OCI-LY7 (cell line): ENCODE measurements around the gene USH2A. TPM values are rescaled to one million over a fixed set of nuclear protein-coding genes. Genes with fewer than 3 reads are reported as not detected.

Source experiments
- BruUV-seq: library from RNA; stranded (reverse); fragments of 400-500 nt; replicated peaks from 2 replicates; lab custom pipeline; 2021; lab: Mats Ljungman, UMichigan
- CTCF ChIA-PET: fragments of 300-600 bp; sonication (Branson Sonifier 250); formaldehyde crosslinking; loops from one replicate; lab custom pipeline; 2022; ENCODE audit warnings: antibody characterized with exemption; ENCODE audit not compliant: unreplicated experiment; lab: Charles Lee
- POLR2A ChIA-PET: fragments of 300-600 bp; sonication (Branson Sonifier 250); formaldehyde crosslinking; loops from one replicate; lab custom pipeline; 2022; ENCODE audit warnings: antibody characterized with exemption; lab: Charles Lee
- DNase-seq: peaks from one replicate; pipeline ENCODE4 v3.0.0-alpha.2; 2015; ENCODE audit warnings: low spot score
- H2AFZ ChIP-seq: fragments of 200-600 bp; sonication (generic), shearing (Covaris generic); 2 replicates; pipeline ENCODE4 v1.6.1; 2014; ENCODE audit warnings: mild to moderate bottlenecking, antibody characterized with exemption, low read length, moderate library complexity
- H3K27ac ChIP-seq: fragments of 200-600 bp; sonication (generic); 2 replicates; pipeline ENCODE4 v1.5.1; 2014; ENCODE audit warnings: mixed run types, low read depth, mild to moderate bottlenecking, moderate library complexity, low read length, inconsistent platforms; ENCODE audit not compliant: poor library complexity, severe bottlenecking
- H3K36me3 ChIP-seq: fragments of 200-600 bp; sonication (generic); 2 replicates; pipeline ENCODE4 v1.6.1; 2014; ENCODE audit warnings: mild to moderate bottlenecking, antibody characterized with exemption, low read length, moderate library complexity, mixed read lengths; ENCODE audit not compliant: insufficient read depth
- H3K4me1 ChIP-seq: fragments of 200-600 bp; sonication (generic); 2 replicates; pipeline ENCODE4 v1.5.1; 2014; ENCODE audit warnings: mild to moderate bottlenecking, low read length; ENCODE audit not compliant: insufficient read depth, poor library complexity, severe bottlenecking
- H3K4me2 ChIP-seq: fragments of 200-600 bp; sonication (generic); 2 replicates; pipeline ENCODE4 v1.6.1; 2014; ENCODE audit warnings: mild to moderate bottlenecking, low read length
- H3K4me3 ChIP-seq: fragments of 200-600 bp; sonication (generic); 2 replicates; pipeline ENCODE4 v1.5.1; 2014; ENCODE audit warnings: mild to moderate bottlenecking, low read depth, low read length; ENCODE audit not compliant: poor library complexity, severe bottlenecking
- H3K79me2 ChIP-seq: fragments of 200-600 bp; sonication (generic); 2 replicates; pipeline ENCODE4 v1.6.1; 2016; ENCODE audit warnings: low read depth, mild to moderate bottlenecking, low read length, moderate library complexity, mixed read lengths; ENCODE audit not compliant: insufficient read depth
- H3K9me2 ChIP-seq: fragments of 200-600 bp; sonication (generic); 2 replicates; pipeline ENCODE4 v1.6.1; 2016; ENCODE audit warnings: mild to moderate bottlenecking, low read length, mixed read lengths; ENCODE audit not compliant: insufficient read depth
- H3K9me3 ChIP-seq: fragments of 200-600 bp; sonication (generic); 2 replicates; pipeline ENCODE4 v1.6.1; 2014; ENCODE audit warnings: mild to moderate bottlenecking, mixed run types, low read length, mixed read lengths
- H4K20me1 ChIP-seq: fragments of 200-600 bp; sonication (generic); 2 replicates; pipeline ENCODE4 v1.6.1; 2014; ENCODE audit warnings: mild to moderate bottlenecking, antibody characterized with exemption, low read length, moderate library complexity, mixed read lengths; ENCODE audit not compliant: insufficient read depth
- EZH2phosphoT487 ChIP-seq: fragments of 200-600 bp; sonication (generic); IDR thresholded peaks from 2 replicates; pipeline ENCODE4 v1.6.1; 2018; ENCODE audit warnings: low read depth, borderline replicate concordance, mild to moderate bottlenecking, mixed run types, antibody characterized with exemption, low read length, moderate library complexity, mixed read lengths
- intact Hi-C: fragments of 100-400 bp; cut with micrococcal nuclease; formaldehyde crosslinking; loops from one replicate; pipeline ENCODE4 v1.10.0; 2022; ENCODE audit not compliant: unreplicated experiment
- total RNA-seq, 2 experiments: library from RNA; depleted of rRNA in 1 of 2; stranded (reverse); fragments of >200 nt in 1 of 2; shearing (Covaris generic) in 1 of 2; gene quantifications; 2 replicates each; pipeline ENCODE4 v1.2.3, GENCODE V29; 2014 to 2022
- TF ChIP-seq, protein P1 (sequence below): fragments of 200-600 bp; sonication (generic); conservative IDR thresholded peaks from 2 replicates; pipeline ENCODE4 v1.5.1; 2014; ENCODE audit warnings: mild to moderate bottlenecking, antibody characterized with exemption, low read length, moderate library complexity, mixed read lengths

USH2A gene
- total RNA-seq, 2 experiments from 2014 or later = not detected

DNA sequence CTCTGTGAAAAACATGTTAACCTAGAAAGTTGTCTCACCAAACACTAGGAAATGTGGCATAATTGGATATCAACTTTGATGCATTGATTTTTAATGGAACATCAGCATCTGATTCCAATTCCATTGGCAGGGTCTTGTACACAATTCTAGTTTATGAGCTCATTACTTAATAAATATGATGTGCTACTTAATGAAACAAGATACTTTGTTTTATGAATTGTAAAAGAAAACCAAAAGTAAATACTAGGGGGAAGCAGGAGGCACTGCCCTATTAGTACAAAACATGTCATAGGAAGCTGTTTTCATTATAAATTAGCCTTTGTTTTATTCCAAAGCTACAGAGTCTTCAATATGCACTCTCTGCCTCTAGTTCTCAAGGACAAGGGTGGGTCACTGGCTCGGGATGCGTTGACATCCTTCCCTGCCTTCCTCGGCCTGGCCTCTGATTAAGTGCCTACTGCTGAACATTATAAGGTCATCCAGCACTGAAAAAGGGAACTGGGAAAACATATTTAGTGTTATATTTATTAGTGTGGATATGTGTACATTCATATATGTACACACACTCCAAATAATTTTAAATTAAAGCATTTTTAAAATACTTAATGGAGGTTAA is 185.2 kb downstream of the USH2A start:
- no peak overlapping the region for H3K4me3 ChIP-seq
- ChIA-PET POLR2A (interaction anchor here (1.0 kb wide), 1 partner anchor 213 kb away, joined by 4 read pairs; no protein-coding TSS in a partner anchor), CTCF (no interaction called here)
- no peaks in the 10 kb centered on the region for H4K20me1 ChIP-seq
- no peak overlapping the region for H3K4me2 ChIP-seq
- intact Hi-C loops = no loop called here
- H3K9me2 ChIP-seq = no peaks in the 10 kb centered on the region
- no peaks in the 10 kb centered on the region for H3K9me3 ChIP-seq
- no peaks in the 10 kb centered on the region for H3K36me3 ChIP-seq
- no peak overlapping the region for H3K27ac ChIP-seq
- no peaks in the 10 kb centered on the region for H3K4me1 ChIP-seq
- H3K79me2 ChIP-seq = no peaks in the 10 kb centered on the region
- TF ChIP-seq, protein P1, sequence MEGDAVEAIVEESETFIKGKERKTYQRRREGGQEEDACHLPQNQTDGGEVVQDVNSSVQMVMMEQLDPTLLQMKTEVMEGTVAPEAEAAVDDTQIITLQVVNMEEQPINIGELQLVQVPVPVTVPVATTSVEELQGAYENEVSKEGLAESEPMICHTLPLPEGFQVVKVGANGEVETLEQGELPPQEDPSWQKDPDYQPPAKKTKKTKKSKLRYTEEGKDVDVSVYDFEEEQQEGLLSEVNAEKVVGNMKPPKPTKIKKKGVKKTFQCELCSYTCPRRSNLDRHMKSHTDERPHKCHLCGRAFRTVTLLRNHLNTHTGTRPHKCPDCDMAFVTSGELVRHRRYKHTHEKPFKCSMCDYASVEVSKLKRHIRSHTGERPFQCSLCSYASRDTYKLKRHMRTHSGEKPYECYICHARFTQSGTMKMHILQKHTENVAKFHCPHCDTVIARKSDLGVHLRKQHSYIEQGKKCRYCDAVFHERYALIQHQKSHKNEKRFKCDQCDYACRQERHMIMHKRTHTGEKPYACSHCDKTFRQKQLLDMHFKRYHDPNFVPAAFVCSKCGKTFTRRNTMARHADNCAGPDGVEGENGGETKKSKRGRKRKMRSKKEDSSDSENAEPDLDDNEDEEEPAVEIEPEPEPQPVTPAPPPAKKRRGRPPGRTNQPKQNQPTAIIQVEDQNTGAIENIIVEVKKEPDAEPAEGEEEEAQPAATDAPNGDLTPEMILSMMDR = no peak
- no peak for TF ChIP-seq EZH2phosphoT487
- no peak overlapping the region for H2AFZ ChIP-seq
- no TSS peak for BruUV-seq
- no peak for DNase-seq

DNA sequence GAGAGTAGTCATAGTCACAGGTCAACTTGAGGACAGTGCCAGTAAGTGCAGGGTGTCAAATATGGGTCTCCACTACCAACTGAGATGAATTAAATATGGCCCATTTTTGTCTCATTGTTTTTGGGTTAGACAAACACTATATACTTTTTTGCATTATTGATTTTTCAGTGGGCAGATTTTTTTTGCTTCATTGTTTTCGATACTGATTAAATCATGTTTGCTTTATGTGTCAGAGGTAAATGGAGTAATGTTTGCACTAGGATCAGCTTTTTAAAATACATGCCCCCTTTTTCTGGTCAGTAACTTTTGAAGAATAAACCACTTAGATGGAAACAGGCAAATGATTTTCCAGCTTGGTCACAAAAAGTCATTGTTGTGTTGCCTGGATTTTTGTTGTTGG is 199.0 kb downstream of the USH2A start:
- intact Hi-C loops = no loop called here
- Histone ChIP-seq H4K20me1 (no peaks in the 10 kb centered on the region), H3K9me2 (no peaks in the 10 kb centered on the region), H3K4me2 (no peak overlapping the region), H3K4me1 (no peaks in the 10 kb centered on the region), H3K27ac (no peak overlapping the region), H3K4me3 (no peak overlapping the region), H2AFZ (no peak overlapping the region), H3K9me3 (no peaks in the 10 kb centered on the region), H3K79me2 (no peaks in the 10 kb centered on the region), H3K36me3 (no peaks in the 10 kb centered on the region)
- TF ChIP-seq, protein P1 = no peak
- no peak for TF ChIP-seq EZH2phosphoT487
- no TSS peak for BruUV-seq
- DNase-seq = no peak
- ChIA-PET POLR2A (interaction anchor here (0.7 kb wide), 1 partner anchor 34 kb away, joined by 3 read pairs; no protein-coding TSS in a partner anchor), CTCF (no interaction called here)

DNA sequence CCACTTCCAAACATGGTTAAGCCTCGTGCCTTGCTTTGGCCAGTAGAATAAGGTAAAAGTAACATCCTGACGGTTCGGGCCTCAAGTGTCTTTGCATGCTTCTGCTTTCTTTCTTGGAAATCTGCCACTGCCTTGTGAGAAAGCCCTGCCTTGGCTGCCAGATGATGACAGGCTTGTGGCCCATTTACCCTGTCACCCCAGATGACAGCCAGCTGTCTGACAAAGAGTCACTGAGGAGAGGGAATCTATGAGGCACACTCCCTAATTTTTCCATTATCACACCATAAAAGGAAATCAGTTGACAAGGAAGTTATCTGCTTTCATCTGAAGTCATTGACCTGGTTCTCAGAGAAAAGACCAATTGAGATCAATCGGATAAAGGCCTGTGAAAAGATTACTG is 199.8 kb downstream of the USH2A start:
- TF ChIP-seq, protein P1 = no peak
- TF ChIP-seq EZH2phosphoT487 = no peak
- Histone ChIP-seq H2AFZ (no peak overlapping the region), H3K27ac (no peak overlapping the region), H3K4me3 (no peak overlapping the region), H3K9me2 (no peaks in the 10 kb centered on the region), H3K4me2 (no peak overlapping the region), H4K20me1 (no peaks in the 10 kb centered on the region), H3K36me3 (no peaks in the 10 kb centered on the region), H3K9me3 (no peaks in the 10 kb centered on the region), H3K4me1 (no peaks in the 10 kb centered on the region), H3K79me2 (no peaks in the 10 kb centered on the region)
- POLR2A ChIA-PET = interaction anchor here (0.6 to 0.7 kb wide), 2 partner anchors 1046 to 1601 kb away, joined by 3 to 4 read pairs; no protein-coding TSS in a partner anchor
- intact Hi-C loops = no loop called here
- CTCF ChIA-PET = no interaction called here
- no peak for DNase-seq
- no TSS peak for BruUV-seq
